HepG2 (cell line): ENCODE results near the gene CDC6. TPM values are rescaled to one million over a fixed set of nuclear protein-coding genes. Genes with fewer than 3 reads are reported as not detected.

Experiments
- ATAC-seq: fragments of 200-7000 bp; cut with Tn5 transposase; 3 replicates; pipeline ENCODE4 v1.9.1; 2020; ENCODE audit warnings: mild to moderate bottlenecking, moderate library complexity
- BruUV-seq: library from RNA; stranded (reverse); fragments of 400-500 nt; replicated peaks from 2 replicates; lab custom pipeline; 2021; lab: Mats Ljungman, UMichigan
- CTCF ChIA-PET: fragments of 300-600 bp; formaldehyde crosslinking; extraction: SDS; loops from one replicate; lab custom pipeline; 2021; ENCODE audit warnings: low total read pairs, inconsistent platforms, low intra/inter-chr PET ratio; lab: Yijun Ruan, JAX
- POLR2A ChIA-PET: fragments of 350-600 bp; sonication (Branson Sonifier 250); formaldehyde crosslinking; loops from one replicate; lab custom pipeline; 2020; ENCODE audit warnings: antibody characterized with exemption, inconsistent platforms; lab: Yijun Ruan, JAX
- DNase-seq: peaks from one replicate; pipeline ENCODE4 v3.0.0-alpha.2; 2015; ENCODE audit warnings: low spot score
- FAIRE-seq: peaks from 3 replicates; lab custom pipeline; 2011; peaks lifted over from hg19 to GRCh38; lab: Jason Lieb, UNC
- H2AFZ ChIP-seq: one replicate; pipeline ENCODE4 v1.6.1; 2011; ENCODE audit warnings: low read length, inconsistent platforms
- H3K27ac ChIP-seq: fragments of 300-600 bp; 3 replicates; pipeline ENCODE4 v1.8.0; 2011; ENCODE audit warnings: mixed run types, mild to moderate bottlenecking, mixed read lengths, low read length, inconsistent platforms; ENCODE audit not compliant: insufficient read depth; ENCODE audit errors: extremely low read length
- H3K27me3 ChIP-seq, 2 experiments: fragments of 200-600 bp in 1 of 2; 2 replicates in 1 of 2; 3 replicates in 1 of 2; pipeline versions ENCODE4 v1.6.0 to v1.8.0; 2011; ENCODE audit warnings: low read length in 2 of 2, mild to moderate bottlenecking in 2 of 2, moderate library complexity in 2 of 2, inconsistent platforms in 1 of 2; ENCODE audit not compliant: insufficient read depth in 2 of 2, control insufficient read depth in 1 of 2
- H3K36me3 ChIP-seq, 2 experiments: fragments of 200-600 bp in 1 of 2; replicated peaks in 1 of 2; 2 replicates in 1 of 2; 3 replicates in 1 of 2; pipeline versions ENCODE4 v1.5.1 to v1.8.0; 2011; ENCODE audit warnings: low read length in 2 of 2, inconsistent platforms in 1 of 2; ENCODE audit not compliant: insufficient read depth in 2 of 2, control insufficient read depth in 1 of 2
- H3K4me1 ChIP-seq: 2 replicates; pipeline ENCODE4 v1.5.1; 2012; ENCODE audit warnings: low read length, inconsistent platforms; ENCODE audit not compliant: insufficient read depth
- H3K4me2 ChIP-seq: 2 replicates; pipeline ENCODE4 v1.6.0; 2011; ENCODE audit warnings: low read depth, low read length, inconsistent platforms
- H3K4me3 ChIP-seq, 3 experiments: fragments of 200-600 bp in 1 of 3; sonication (generic), shearing (Covaris generic) in 1 of 3; replicated peaks in 1 of 3; 2 replicates each; pipeline ENCODE4 v1.5.1; 2011 to 2016; ENCODE audit warnings: low read length in 3 of 3, inconsistent platforms in 2 of 3, low read depth in 2 of 3, mild to moderate bottlenecking in 2 of 3, control low read depth in 1 of 3, mixed read lengths in 1 of 3; ENCODE audit not compliant: insufficient read depth in 1 of 3
- H3K79me2 ChIP-seq: one replicate; pipeline ENCODE4 v1.6.1; 2011; ENCODE audit warnings: low read length, inconsistent platforms; ENCODE audit not compliant: insufficient read depth
- H3K9ac ChIP-seq: 2 replicates; pipeline ENCODE4 v1.6.0; 2011; ENCODE audit warnings: mild to moderate bottlenecking, low read depth, low read length, inconsistent platforms; ENCODE audit not compliant: insufficient read depth
- H3K9me3 ChIP-seq: 2 replicates; pipeline ENCODE4 v1.5.1; 2012; ENCODE audit warnings: mild to moderate bottlenecking, low read length
- H4K20me1 ChIP-seq: 2 replicates; pipeline ENCODE4 v1.6.0; 2011; ENCODE audit warnings: inconsistent platforms, mild to moderate bottlenecking, low read length, moderate library complexity; ENCODE audit not compliant: insufficient read depth
- HNRNPL ChIP-seq: fragments of 200-400 bp; formaldehyde crosslinking; IDR thresholded peaks from 2 replicates; pipeline ENCODE4 v1.6.1; 2017; ENCODE audit warnings: mild to moderate bottlenecking, low read depth, low read length
- SP4 ChIP-seq: sonication (generic); formaldehyde crosslinking; IDR thresholded peaks from 2 replicates; pipeline ENCODE4 v1.8.1; 2023; ENCODE audit warnings: mild to moderate bottlenecking, missing genetic modification reagents
- WGBS: methylation state at CpG from one replicate; pipeline ENCODE4 v1.1.6; 2017; ENCODE audit warnings: low lambda C conversion rate; 5-methylcytosine and 5-hydroxymethylcytosine counted together
- in situ Hi-C: cut with HindIII; loops from 2 replicates; pipeline ENCODE4 v1.10.0; 2017; ENCODE audit warnings: low pct_unique_long_range_greater_than_20kb; ENCODE audit not compliant: extremely low pct_ligation_motif_present
- intact Hi-C: fragments of 100-400 bp; cut with micrococcal nuclease; formaldehyde crosslinking; loops from one replicate; pipeline ENCODE4 v1.10.0; 2022; ENCODE audit not compliant: unreplicated experiment
- polyA plus RNA-seq, 8 experiments: library from polyadenylated mRNA; depleted of rRNA in 3 of 8; stranded (reverse) in 7 of 8; unstranded in 1 of 8; fragments of >200 nt; fragmentation: Illumina TruSeq in 4 of 8; extraction: Trizol in 4 of 8; gene quantifications; 2 replicates each; pipeline versions ENCODE4 v1.2.1 to v1.2.3, GENCODE V29; 2011 to 2016; ENCODE audit warnings: low read depth in 4 of 8, missing spikeins in 1 of 8, mixed read lengths in 1 of 8; ENCODE audit not compliant: insufficient read depth in 1 of 8
- total RNA-seq, 5 experiments: library from RNA; depleted of rRNA; stranded (reverse); fragments of >200 nt; fragmentation: Illumina TruSeq; extraction: Trizol; gene quantifications; 2 replicates each; pipeline ENCODE4 v1.2.3, GENCODE V29; 2016; ENCODE audit warnings: low read depth in 1 of 5
- TF ChIP-seq, protein P1 (sequence below): IDR thresholded peaks from 2 replicates; pipeline ENCODE4 v1.6.1; 2012; ENCODE audit warnings: inconsistent platforms
- TF ChIP-seq, protein P2 (sequence below): sonication (generic); formaldehyde crosslinking; IDR thresholded peaks from 2 replicates; pipeline ENCODE4 v1.4.0; 2020; ENCODE audit warnings: missing genetic modification reagents, mild to moderate bottlenecking, borderline replicate concordance

The CDC6 gene
- total and polyA plus RNA-seq, 2 of the 13 experiments (the other 11 are each of a cell fraction or from before 2014, with no cell fraction given): 17.4 to 114 TPM

DNA sequence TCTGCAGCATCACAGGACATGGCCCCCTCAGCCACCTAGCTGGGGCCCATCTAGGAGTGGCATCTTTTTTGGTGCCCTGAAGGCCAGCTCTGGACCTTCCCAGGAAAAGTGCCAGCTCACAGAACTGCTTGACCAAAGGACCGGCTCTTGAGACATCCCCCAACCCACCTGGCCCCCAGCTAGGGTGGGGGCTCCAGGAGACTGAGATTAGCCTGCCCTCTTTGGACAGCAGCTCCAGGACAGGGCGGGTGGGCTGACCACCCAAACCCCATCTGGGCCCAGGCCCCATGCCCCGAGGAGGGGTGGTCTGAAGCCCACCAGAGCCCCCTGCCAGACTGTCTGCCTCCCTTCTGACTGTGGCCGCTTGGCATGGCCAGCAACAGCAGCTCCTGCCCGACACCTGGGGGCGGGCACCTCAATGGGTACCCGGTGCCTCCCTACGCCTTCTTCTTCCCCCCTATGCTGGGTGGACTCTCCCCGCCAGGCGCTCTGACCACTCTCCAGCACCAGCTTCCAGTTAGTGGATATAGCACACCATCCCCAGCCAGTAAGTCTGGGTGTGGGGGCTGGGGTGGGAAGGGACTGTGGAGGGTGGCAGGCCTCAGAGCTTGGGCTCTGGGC lies 43.3 kb downstream of the CDC6 start:
- Histone ChIP-seq H3K27ac (no peak overlapping the region), H3K36me3 (peaks cover 0 to 6% of the 10 kb centered on the region in 2 experiments; a peak in 1 of 5 replicates), H4K20me1 (peaks cover 18% of the 10 kb centered on the region), H3K79me2 (peaks cover 19% of the 10 kb centered on the region), H3K4me2 (no peak overlapping the region), H3K4me3 (no peak overlapping the region), H3K27me3 (no peaks in the 10 kb centered on the region), H3K9me3 (no peaks in the 10 kb centered on the region), H3K4me1 (peaks cover 85% of the 10 kb centered on the region), H2AFZ (no peak overlapping the region), H3K9ac (no peak overlapping the region)
- in situ Hi-C loops (no loop called here), intact Hi-C loops (no loop called here)
- DNase-seq (no peak), ATAC-seq (no peak), FAIRE-seq (no peak)
- ChIA-PET CTCF (no interaction called here), POLR2A (interaction anchor here (0.7 to 2.0 kb wide), 9 partner anchors 10 to 24 kb away, joined by 3 to 8 read pairs (median 4); no protein-coding TSS in a partner anchor)
- TF ChIP-seq HNRNPL (peak; percentile 59; the same call in 1 of the 2 replicates), SP4 (0 out of 2 replicates have a peak, but pooled peaks have one; percentile 5)
- TF ChIP-seq, protein P1, sequence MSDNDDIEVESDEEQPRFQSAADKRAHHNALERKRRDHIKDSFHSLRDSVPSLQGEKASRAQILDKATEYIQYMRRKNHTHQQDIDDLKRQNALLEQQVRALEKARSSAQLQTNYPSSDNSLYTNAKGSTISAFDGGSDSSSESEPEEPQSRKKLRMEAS: no peak
- TF ChIP-seq, protein P2, sequence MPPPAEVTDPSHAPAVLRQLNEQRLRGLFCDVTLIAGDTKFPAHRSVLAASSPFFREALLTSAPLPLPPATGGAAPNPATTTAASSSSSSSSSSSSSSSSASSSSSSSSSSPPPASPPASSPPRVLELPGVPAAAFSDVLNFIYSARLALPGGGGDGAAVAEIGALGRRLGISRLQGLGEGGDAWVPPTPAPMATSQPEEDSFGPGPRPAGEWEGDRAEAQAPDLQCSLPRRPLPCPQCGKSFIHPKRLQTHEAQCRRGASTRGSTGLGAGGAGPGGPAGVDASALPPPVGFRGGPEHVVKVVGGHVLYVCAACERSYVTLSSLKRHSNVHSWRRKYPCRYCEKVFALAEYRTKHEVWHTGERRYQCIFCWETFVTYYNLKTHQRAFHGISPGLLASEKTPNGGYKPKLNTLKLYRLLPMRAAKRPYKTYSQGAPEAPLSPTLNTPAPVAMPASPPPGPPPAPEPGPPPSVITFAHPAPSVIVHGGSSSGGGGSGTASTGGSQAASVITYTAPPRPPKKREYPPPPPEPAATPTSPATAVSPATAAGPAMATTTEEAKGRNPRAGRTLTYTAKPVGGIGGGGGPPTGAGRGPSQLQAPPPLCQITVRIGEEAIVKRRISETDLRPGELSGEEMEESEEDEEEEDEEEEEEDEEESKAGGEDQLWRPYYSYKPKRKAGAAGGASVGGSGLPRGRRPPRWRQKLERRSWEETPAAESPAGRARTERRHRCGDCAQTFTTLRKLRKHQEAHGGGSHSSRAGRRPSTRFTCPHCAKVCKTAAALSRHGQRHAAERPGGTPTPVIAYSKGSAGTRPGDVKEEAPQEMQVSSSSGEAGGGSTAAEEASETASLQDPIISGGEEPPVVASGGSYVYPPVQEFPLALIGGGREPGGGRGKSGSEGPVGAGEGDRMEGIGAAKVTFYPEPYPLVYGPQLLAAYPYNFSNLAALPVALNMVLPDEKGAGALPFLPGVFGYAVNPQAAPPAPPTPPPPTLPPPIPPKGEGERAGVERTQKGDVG (CRISPR knock-in tag): 0 out of 2 replicates have a peak, but pooled peaks have one; percentile 1
- 99% methylated on average over 9 of the region's 10 CpGs for WGBS
- no TSS peak for BruUV-seq
